HG03469 (cell line): ENCODE results near the gene TENT4A.

Experiments
- ATAC-seq: cut with Tn5 transposase; IDR thresholded peaks from one replicate; pipeline ENCODE4 v1.9.1; 2021; ENCODE audit warnings: mild to moderate bottlenecking, moderate library complexity, moderate number of reproducible peaks; ENCODE audit not compliant: unreplicated experiment

The TENT4A gene

DNA sequence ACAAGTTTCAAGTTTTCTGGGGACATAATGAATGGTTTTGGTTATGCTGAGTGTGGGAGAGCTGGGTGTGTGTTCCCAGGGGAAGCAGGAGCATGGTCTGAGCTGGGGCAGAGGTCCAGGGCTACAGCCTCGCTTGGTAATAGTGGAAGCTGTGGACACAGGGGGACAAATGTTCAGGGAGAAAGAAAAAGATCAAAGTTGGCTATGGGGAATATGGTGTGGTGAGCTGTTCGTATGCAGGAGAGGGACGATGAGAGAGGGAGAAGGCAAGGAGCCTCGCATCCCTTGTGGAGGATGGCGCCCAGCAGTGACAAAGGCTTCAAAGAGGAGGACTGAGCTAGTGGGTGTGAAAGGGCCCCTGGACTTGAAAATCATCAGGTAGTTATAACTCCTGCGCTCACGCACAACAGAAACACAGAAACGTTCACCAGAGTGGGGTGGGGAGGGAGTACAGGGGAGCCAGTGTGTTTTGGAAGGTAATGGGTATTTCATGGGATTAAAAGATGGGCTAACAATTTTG is 77.2 kb downstream of the TENT4A start:
- no peak for ATAC-seq

DNA sequence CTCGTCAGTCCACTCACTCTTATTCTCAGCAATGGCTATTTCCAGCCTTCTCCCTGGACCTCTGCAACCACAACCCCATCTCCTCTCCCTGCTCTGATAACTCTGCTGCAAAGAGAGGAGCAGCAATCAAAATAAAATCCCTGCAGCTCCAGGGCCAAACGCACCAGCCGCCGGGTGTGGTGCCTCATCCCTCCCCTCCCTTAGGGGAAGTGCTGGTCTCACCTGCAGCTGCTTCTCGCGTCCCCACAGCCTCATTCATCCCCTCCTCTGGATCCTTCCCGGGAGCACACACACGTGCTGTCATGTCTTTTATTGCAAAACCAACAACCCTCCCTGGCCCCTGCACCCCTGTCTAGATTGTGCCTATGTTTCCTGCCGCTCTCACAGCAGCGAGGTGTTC is 77.8 kb downstream of the TENT4A start:
- no peak for ATAC-seq

DNA sequence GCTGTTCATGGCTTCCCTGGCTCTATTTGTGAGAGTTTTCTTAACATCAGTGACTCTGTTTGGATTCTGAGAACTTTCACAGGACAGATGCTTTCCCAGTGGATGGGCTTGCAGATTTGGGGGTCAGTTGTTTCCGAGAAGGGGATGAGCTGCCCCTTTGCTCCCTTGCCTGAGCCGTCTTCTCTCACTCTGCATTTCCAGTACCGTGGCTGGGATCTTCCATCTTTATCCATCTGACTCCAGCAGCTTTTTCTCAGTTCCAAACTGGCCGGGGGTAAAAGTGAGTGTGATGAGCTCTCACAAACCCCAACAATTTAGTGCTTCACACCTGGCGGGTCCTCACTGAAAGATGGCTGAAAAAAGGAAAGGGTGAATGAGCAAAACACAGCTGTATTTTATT is 79.1 kb downstream of the TENT4A start:
- ATAC-seq, result no peak

DNA sequence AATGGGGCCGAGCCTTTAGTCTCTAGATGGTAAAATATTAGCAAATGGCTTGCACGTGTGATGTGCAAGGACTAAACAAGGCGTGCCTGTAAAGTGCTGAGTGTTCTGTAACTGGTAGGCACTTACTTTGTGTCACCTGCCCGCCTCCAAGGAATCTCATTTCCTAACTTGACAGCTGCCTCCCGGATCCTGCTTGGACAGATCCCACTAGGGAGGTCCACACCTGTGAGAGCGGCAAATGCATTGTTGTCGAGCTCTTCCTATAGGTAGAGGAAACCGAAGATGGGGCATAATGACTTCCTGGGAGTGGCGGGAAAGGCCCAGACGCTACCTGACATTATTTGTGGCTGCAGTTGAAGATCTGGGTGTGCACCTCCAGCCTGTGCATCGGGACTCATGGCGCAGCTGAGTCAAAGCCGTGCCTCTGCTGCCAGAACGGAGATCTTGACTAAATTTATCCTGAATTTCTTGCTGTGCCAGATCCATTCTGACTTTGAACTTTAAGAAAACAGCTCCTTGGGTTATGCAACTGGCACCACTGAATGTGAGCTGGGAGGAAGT is 79.8 kb downstream of the TENT4A start:
- ATAC-seq, result no peak

DNA sequence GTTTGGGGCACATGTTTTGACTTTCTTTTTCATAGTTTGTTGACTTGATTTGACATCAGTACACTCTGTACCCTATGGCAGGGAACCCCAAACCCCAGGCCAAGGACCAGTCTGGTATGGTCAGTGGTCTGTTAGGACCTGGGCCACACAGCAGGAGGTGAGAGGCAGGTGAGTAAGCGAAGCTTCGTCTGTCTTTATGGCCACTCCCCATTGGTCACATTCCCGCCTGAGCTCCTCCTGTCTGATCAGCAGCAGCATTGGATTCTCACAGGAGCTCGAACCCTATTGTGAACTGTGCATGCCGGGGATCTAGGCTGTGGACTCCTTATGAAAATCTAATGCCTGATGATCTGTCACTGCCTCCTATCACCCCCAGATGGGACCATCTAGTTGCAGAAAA is 88.0 kb downstream of the TENT4A start:
- ATAC-seq, result no peak

DNA sequence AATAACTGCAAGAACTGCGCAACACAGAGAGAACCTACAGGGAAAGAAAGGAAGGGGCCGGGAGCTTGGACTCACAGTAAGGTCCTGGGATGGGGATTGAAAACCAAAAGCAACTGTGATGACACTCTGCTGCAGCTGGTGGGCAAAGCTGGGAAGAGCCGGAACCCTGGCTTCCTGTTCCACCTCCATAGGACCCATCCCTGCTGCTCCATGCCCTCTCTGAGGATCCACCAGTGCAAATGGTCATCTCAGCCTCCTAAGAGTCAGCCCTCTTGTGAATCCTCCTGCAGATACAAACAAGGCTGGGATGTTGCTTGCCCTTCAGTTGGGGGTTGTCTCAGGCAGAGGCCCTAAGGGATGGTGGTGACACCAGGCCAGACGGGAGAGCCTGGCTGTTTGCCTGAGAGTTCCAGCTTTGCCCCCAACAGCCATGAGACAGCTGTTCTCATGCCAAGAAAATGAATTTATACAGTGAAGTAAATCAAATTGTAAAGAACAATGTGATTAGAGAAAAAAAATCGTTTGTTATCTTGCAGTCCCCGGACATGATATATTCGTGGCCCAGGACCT is 90.8 kb downstream of the TENT4A start:
- no peak for ATAC-seq

DNA sequence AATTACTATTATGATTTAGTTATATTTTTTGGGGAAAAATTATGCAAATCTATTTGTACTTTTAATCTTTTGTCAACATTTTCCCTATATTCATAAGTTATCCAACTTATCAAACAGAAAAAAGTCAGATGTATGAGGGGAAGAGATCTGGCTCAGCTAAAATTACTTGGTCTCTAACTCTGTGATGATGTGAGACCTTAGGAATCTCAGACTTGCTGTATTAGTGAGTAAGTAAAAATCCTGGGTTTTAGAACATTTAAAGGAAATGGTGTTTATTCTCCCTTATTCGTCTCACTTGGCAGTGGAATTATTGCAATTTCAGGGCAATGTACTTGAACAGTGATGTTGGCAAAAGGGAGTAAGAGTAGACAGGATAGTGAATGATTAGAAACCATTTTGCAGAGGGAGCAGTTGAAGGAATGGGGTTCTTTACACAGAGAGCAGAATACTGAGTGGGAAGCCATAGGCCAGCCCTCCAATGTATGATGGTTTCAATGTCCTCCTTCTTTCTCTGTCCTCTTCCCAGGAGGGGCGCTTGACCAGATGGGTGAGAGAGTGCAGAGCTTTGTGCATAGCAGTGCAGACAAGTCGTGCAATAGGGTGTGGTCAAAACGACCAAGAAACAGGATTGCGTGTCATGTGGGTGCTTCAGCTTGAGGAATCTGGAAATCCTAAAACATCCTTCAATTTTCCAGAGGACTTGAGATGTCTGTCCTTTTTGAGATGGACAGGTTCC is 91.7 kb downstream of the TENT4A start:
- no peak for ATAC-seq

DNA sequence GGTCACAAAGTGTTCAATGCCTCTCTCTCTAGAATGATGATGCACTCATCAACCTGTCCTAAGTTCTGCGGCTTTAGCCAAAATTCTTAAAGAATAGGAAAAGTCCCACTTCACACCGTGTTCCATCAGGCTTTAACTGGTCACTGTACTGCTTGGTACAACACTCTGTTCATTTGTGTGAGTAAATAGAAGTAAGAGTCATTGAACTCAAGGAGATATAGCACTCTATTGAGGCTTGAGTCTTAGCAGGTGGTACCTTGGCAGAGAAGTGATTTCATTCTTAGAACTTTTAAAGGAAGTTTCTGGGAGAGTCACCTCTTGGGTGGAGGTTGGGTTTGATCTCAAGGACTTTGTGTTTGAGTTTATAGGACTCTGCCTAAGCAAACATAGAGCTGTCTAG is 92.6 kb downstream of the TENT4A start:
- no peak for ATAC-seq
